Panc1 (cell line): ENCODE data around the gene FOXJ2. TPM values are rescaled to one million over a fixed set of nuclear protein-coding genes. Genes with fewer than 3 reads are reported as not detected.

Experiments used
- ATAC-seq: fragments of 200-7000 bp; cut with Tn5 transposase; 2 replicates; pipeline ENCODE4 v1.9.1; 2020; ENCODE audit warnings: mild to moderate bottlenecking, moderate library complexity
- BruUV-seq: library from RNA; stranded (reverse); fragments of 400-500 nt; replicated peaks from 2 replicates; lab custom pipeline; 2021; lab: Mats Ljungman, UMichigan
- CTCF ChIA-PET: fragments of 300-600 bp; sonication (Branson Sonifier 250); formaldehyde crosslinking; loops from one replicate; lab custom pipeline; 2022; ENCODE audit warnings: antibody characterized with exemption; lab: Charles Lee
- POLR2A ChIA-PET: fragments of 300-600 bp; sonication (Branson Sonifier 250); formaldehyde crosslinking; loops from one replicate; lab custom pipeline; 2022; ENCODE audit warnings: antibody characterized with exemption; lab: Charles Lee
- DNase-seq: peaks from one replicate; pipeline ENCODE4 v3.0.0-alpha.2; 2010; ENCODE audit warnings: low read depth, low spot score
- H3K27ac ChIP-seq: 2 replicates; pipeline ENCODE4 v1.5.1; 2011; ENCODE audit warnings: mild to moderate bottlenecking, low read length, inconsistent platforms
- H3K27me3 ChIP-seq: fragments of 200-500 bp; sonication (Bioruptor generic); 2 replicates; pipeline ENCODE4 v1.6.0; 2014; ENCODE audit warnings: low read length, inconsistent platforms; ENCODE audit not compliant: control insufficient read depth, insufficient read depth
- H3K36me3 ChIP-seq: fragments of 200-500 bp; sonication (Bioruptor generic); 2 replicates; pipeline ENCODE4 v1.5.1; 2014; ENCODE audit warnings: inconsistent platforms, mild to moderate bottlenecking, low read length, moderate library complexity; ENCODE audit not compliant: control insufficient read depth, insufficient read depth
- H3K4me1 ChIP-seq: 2 replicates; pipeline ENCODE4 v1.5.1; 2011; ENCODE audit warnings: inconsistent platforms, mild to moderate bottlenecking, low read length, moderate library complexity; ENCODE audit not compliant: control insufficient read depth, insufficient read depth
- H3K4me3 ChIP-seq, 2 experiments: 2 replicates each; pipeline ENCODE4 v1.5.1; 2011 to 2012; ENCODE audit warnings: low read depth in 2 of 2, low read length in 2 of 2, mild to moderate bottlenecking in 2 of 2, inconsistent platforms in 1 of 2, moderate library complexity in 1 of 2
- H3K9me3 ChIP-seq: fragments of 200-500 bp; sonication (Bioruptor generic); 2 replicates; pipeline ENCODE4 v1.5.1; 2014; ENCODE audit warnings: low read depth, mild to moderate bottlenecking, inconsistent platforms, low read length, moderate library complexity; ENCODE audit not compliant: control insufficient read depth, insufficient read depth
- POLR2AphosphoS5 ChIP-seq: IDR thresholded peaks from 2 replicates; pipeline ENCODE4 v1.6.1; 2012; ENCODE audit warnings: mild to moderate bottlenecking, low read depth, low read length, moderate library complexity
- REST ChIP-seq, 2 experiments: IDR thresholded peaks; 2 replicates each; pipeline ENCODE4 v1.6.1; 2011 to 2012; ENCODE audit warnings: low read depth in 2 of 2, control low read depth in 1 of 2, low read length in 1 of 2, mild to moderate bottlenecking in 1 of 2, moderate library complexity in 1 of 2; ENCODE audit not compliant: insufficient read depth in 1 of 2
- SIN3A ChIP-seq: IDR thresholded peaks from 2 replicates; pipeline ENCODE4 v1.6.1; 2012; ENCODE audit warnings: low read depth, mild to moderate bottlenecking, low read length, moderate library complexity, borderline replicate concordance; ENCODE audit not compliant: insufficient read depth
- TCF7L2 ChIP-seq: IDR thresholded peaks from 2 replicates; pipeline ENCODE4 v1.6.1; 2011; ENCODE audit warnings: mild to moderate bottlenecking, low read depth, low read length, inconsistent platforms
- in situ Hi-C: cut with HindIII; loops from 2 replicates; pipeline ENCODE4 v1.10.0; 2016; ENCODE audit warnings: low sequenced_read_pairs, low pct_unique_long_range_greater_than_20kb
- intact Hi-C: fragments of 100-400 bp; cut with micrococcal nuclease; formaldehyde crosslinking; loops from one replicate; pipeline ENCODE4 v1.10.0; 2022; ENCODE audit not compliant: unreplicated experiment
- total RNA-seq: library from RNA; stranded (reverse); gene quantifications from one replicate; pipeline ENCODE4 v1.2.1, GENCODE V29; 2021; ENCODE audit not compliant: unreplicated experiment
- TF ChIP-seq, protein P1 (sequence below): fragments of 450-650 bp; IDR thresholded peaks from 2 replicates; pipeline ENCODE4 v1.5.1; 2017; ENCODE audit warnings: mild to moderate bottlenecking

Gene FOXJ2
- total RNA-seq, 1 experiment from 2014 or later: 10.9 TPM

- H3K4me1 ChIP-seq: no peaks in the 10 kb centered on the region
- TF ChIP-seq SIN3A: no peak
- TF ChIP-seq REST (IDR thresholded peaks at IDR 0.05; ENCODE audit: insufficient read depth in 1 of 2, low read depth in 2 of 2, low read length in 1 of 2): no peak
- TF ChIP-seq, protein P1, sequence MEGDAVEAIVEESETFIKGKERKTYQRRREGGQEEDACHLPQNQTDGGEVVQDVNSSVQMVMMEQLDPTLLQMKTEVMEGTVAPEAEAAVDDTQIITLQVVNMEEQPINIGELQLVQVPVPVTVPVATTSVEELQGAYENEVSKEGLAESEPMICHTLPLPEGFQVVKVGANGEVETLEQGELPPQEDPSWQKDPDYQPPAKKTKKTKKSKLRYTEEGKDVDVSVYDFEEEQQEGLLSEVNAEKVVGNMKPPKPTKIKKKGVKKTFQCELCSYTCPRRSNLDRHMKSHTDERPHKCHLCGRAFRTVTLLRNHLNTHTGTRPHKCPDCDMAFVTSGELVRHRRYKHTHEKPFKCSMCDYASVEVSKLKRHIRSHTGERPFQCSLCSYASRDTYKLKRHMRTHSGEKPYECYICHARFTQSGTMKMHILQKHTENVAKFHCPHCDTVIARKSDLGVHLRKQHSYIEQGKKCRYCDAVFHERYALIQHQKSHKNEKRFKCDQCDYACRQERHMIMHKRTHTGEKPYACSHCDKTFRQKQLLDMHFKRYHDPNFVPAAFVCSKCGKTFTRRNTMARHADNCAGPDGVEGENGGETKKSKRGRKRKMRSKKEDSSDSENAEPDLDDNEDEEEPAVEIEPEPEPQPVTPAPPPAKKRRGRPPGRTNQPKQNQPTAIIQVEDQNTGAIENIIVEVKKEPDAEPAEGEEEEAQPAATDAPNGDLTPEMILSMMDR: no peak
- no peak for TF ChIP-seq POLR2AphosphoS5
- no peak for TF ChIP-seq TCF7L2
- ChIA-PET CTCF (no interaction called here), POLR2A (no interaction called here)
- DNase-seq (no peak), ATAC-seq (no peak)
- no peak overlapping the region for H3K27ac ChIP-seq
- H3K27me3 ChIP-seq: no peaks in the 10 kb centered on the region
- BruUV-seq: no TSS peak
- intact Hi-C loops (no loop called here), in situ Hi-C loops (no loop called here)
- H3K9me3 ChIP-seq: no peaks in the 10 kb centered on the region
- no peak overlapping the region for H3K4me3 ChIP-seq
- H3K36me3 ChIP-seq: no peaks in the 10 kb centered on the region
Measured at GRCh38 chr12:8050600-8051250, 18.2 kb downstream of the FOXJ2 start.

DNA sequence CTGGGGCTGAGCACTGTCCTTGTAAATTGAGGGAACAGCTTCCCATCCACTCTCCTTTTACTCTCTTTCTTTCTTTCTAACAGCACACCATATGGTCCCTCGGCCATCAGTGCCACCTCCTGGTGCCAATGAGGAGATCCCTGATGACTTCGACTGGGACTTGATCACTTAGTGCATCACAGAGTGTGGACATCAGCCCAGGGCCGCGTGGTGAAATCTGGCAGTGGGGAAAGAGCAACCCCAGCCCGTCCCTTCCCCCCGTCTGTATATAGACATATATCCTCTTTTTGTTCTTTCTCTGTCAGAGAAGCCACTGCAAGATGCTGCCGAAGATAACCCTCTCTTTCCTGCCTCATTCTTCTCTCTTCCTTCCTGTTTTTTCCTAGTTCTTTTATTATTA lies 20.2 kb downstream of the FOXJ2 start:
- intact Hi-C loops: no loop called here
- in situ Hi-C loops: no loop called here
- DNase-seq: no peak
- Histone ChIP-seq H3K9me3 (no peaks in the 10 kb centered on the region), H3K36me3 (no peaks in the 10 kb centered on the region), H3K4me1 (no peaks in the 10 kb centered on the region), H3K27me3 (no peaks in the 10 kb centered on the region), H3K4me3 (no peak overlapping the region), H3K27ac (no peak overlapping the region)
- no peak for ATAC-seq
- TF ChIP-seq POLR2AphosphoS5 (no peak), REST (IDR thresholded peaks at IDR 0.05; ENCODE audit: insufficient read depth in 1 of 2, low read depth in 2 of 2, low read length in 1 of 2) (no peak)
- TF ChIP-seq, protein P1: no peak
- CTCF ChIA-PET: no interaction called here
- POLR2A ChIA-PET: no interaction called here
- no TSS peak for BruUV-seq
